SK-N-SH (cell line): ENCODE data around the gene RASA3. TPM values are rescaled to one million over a fixed set of nuclear protein-coding genes. Genes with fewer than 3 reads are reported as not detected.

ENCODE experiments used
- CTCF ChIA-PET: fragments of 300-600, 350-600 bp; formaldehyde crosslinking; extraction: SDS; loops from one replicate; lab custom pipeline; 2021; lab: Yijun Ruan, JAX
- POLR2A ChIA-PET: fragments of 350-600 bp; sonication (Branson Sonifier 250); formaldehyde crosslinking; extraction: SDS; loops from one replicate; lab custom pipeline; 2020; ENCODE audit warnings: antibody characterized with exemption, inconsistent platforms; lab: Yijun Ruan, JAX
- DNase-seq: peaks from one replicate; pipeline ENCODE4 v3.0.0; 2012
- H2AFZ ChIP-seq: fragments of 200-600 bp; sonication (generic); 2 replicates; pipeline ENCODE4 v1.8.1; 2016; ENCODE audit warnings: antibody characterized with exemption, mild to moderate bottlenecking, low read depth
- H3F3A ChIP-seq: fragments of 200-600 bp; sonication (generic); replicated peaks from 2 replicates; pipeline ENCODE3; 2016; ENCODE audit warnings: antibody characterized with exemption, mild to moderate bottlenecking; ENCODE audit not compliant: insufficient read depth
- H3K27ac ChIP-seq, 2 experiments: fragments of 200-500 bp in 1 of 2; fragments of 200-600 bp in 1 of 2; sonication (Bioruptor generic) in 1 of 2; sonication (generic), shearing (Covaris generic) in 1 of 2; 2 replicates each; pipeline versions ENCODE4 v1.5.1 to v1.6.1; 2014 to 2016; ENCODE audit warnings: low read depth in 2 of 2, inconsistent platforms in 1 of 2, low read length in 1 of 2, mild to moderate bottlenecking in 1 of 2, mixed read lengths in 1 of 2
- H3K27me3 ChIP-seq: fragments of 200-600 bp; sonication (generic), shearing (Covaris generic); 2 replicates; pipeline ENCODE4 v1.6.1; 2016; ENCODE audit warnings: mixed run types; ENCODE audit not compliant: insufficient read depth
- H3K36me3 ChIP-seq, 2 experiments: fragments of 200-500 bp in 1 of 2; fragments of 200-600 bp in 1 of 2; sonication (Bioruptor generic) in 1 of 2; sonication (generic) in 1 of 2; replicated peaks in 1 of 2; 2 replicates each; pipeline versions ENCODE3 to v1.5.1; 2014 to 2016; ENCODE audit warnings: low read length in 1 of 2, mild to moderate bottlenecking in 1 of 2; ENCODE audit not compliant: insufficient read depth in 2 of 2, control insufficient read depth in 1 of 2
- H3K4me1 ChIP-seq, 2 experiments: fragments of 200-500 bp in 1 of 2; fragments of 200-600 bp in 1 of 2; sonication (Bioruptor generic) in 1 of 2; sonication (generic), shearing (Covaris generic) in 1 of 2; 2 replicates each; pipeline versions ENCODE4 v1.5.1 to v1.6.1; 2014 to 2016; ENCODE audit warnings: low read depth in 1 of 2, low read length in 1 of 2, mixed run types in 1 of 2; ENCODE audit not compliant: insufficient read depth in 2 of 2, control insufficient read depth in 1 of 2
- H3K4me2 ChIP-seq: fragments of 200-600 bp; sonication (generic), shearing (Covaris generic); 2 replicates; pipeline ENCODE4 v1.6.1; 2017; ENCODE audit warnings: mixed run types
- H3K4me3 ChIP-seq, 2 experiments: fragments of 200-500 bp in 1 of 2; fragments of 200-600 bp in 1 of 2; sonication (Bioruptor generic) in 1 of 2; sonication (generic), shearing (Covaris generic) in 1 of 2; 2 replicates each; pipeline versions ENCODE4 v1.5.1 to v1.8.1; 2014 to 2016; ENCODE audit warnings: low read depth in 2 of 2, inconsistent platforms in 1 of 2, low read length in 1 of 2, mild to moderate bottlenecking in 1 of 2, mixed read lengths in 1 of 2, moderate library complexity in 1 of 2
- H3K79me2 ChIP-seq: fragments of 200-600 bp; sonication (generic); 2 replicates; pipeline ENCODE4 v1.8.1; 2017; ENCODE audit warnings: mild to moderate bottlenecking; ENCODE audit not compliant: insufficient read depth
- H3K9ac ChIP-seq: fragments of 200-600 bp; sonication (generic); 2 replicates; pipeline ENCODE4 v1.6.1; 2017; ENCODE audit warnings: mixed run types
- H3K9me2 ChIP-seq: fragments of 200-600 bp; sonication (generic); 2 replicates; pipeline ENCODE4 v1.6.1; 2017; ENCODE audit warnings: mixed run types
- H3K9me3 ChIP-seq: fragments of 200-600 bp; sonication (generic); 2 replicates; pipeline ENCODE4 v1.6.1; 2017; ENCODE audit warnings: mixed run types, mild to moderate bottlenecking, moderate library complexity
- H4K20me1 ChIP-seq: fragments of 200-600 bp; sonication (generic); 2 replicates; pipeline ENCODE4 v1.6.1; 2017; ENCODE audit warnings: mild to moderate bottlenecking, mixed run types; ENCODE audit not compliant: insufficient read depth
- CHD2 ChIP-seq: fragments of 150-350 bp; IDR thresholded peaks from 2 replicates; pipeline ENCODE4 v1.6.1; 2018; ENCODE audit warnings: low read length; ENCODE audit not compliant: partially characterized antibody
- FOSL2 ChIP-seq: IDR thresholded peaks from 2 replicates; pipeline ENCODE4 v1.4.0; 2012; ENCODE audit warnings: low read depth, mild to moderate bottlenecking, moderate library complexity, borderline replicate concordance
- FOXJ3 ChIP-seq: sonication (generic); formaldehyde crosslinking; IDR thresholded peaks from 2 replicates; pipeline ENCODE4 v1.5.1; 2020; ENCODE audit warnings: mild to moderate bottlenecking, missing genetic modification reagents
- GATA2 ChIP-seq: sonication (generic); formaldehyde crosslinking; IDR thresholded peaks from 2 replicates; pipeline ENCODE4 v1.5.0; 2020; ENCODE audit warnings: mild to moderate bottlenecking, missing genetic modification reagents
- NFIC ChIP-seq: IDR thresholded peaks from 2 replicates; pipeline ENCODE4 v1.4.0; 2012; ENCODE audit warnings: borderline replicate concordance
- REST ChIP-seq: IDR thresholded peaks from 2 replicates; pipeline ENCODE4 v1.6.1; 2012; ENCODE audit warnings: mild to moderate bottlenecking, low read depth, low read length, moderate library complexity
- SIN3A ChIP-seq: IDR thresholded peaks from 2 replicates; pipeline ENCODE4 v1.6.1; 2012; ENCODE audit warnings: low read depth, mild to moderate bottlenecking, low read length, moderate library complexity, borderline replicate concordance
- TAF1 ChIP-seq: IDR thresholded peaks from 2 replicates; pipeline ENCODE4 v1.6.1; 2012; ENCODE audit warnings: low read depth, mild to moderate bottlenecking, low read length, moderate library complexity, borderline replicate concordance
- USF1 ChIP-seq: IDR thresholded peaks from 2 replicates; pipeline ENCODE4 v1.4.0; 2012; ENCODE audit warnings: low read depth, borderline replicate concordance
- YY1 ChIP-seq: IDR thresholded peaks from 2 replicates; pipeline ENCODE4 v1.4.0; 2012; ENCODE audit warnings: low read depth, mild to moderate bottlenecking
- WGBS: methylation state at CpG from one replicate; pipeline ENCODE4 v1.1.6; 2017; ENCODE audit warnings: low lambda C conversion rate; 5-methylcytosine and 5-hydroxymethylcytosine counted together
- polyA plus RNA-seq, 3 experiments: library from polyadenylated mRNA; depleted of rRNA; stranded (reverse); fragments of >200 nt; gene quantifications; 2 replicates each; pipeline ENCODE4 v1.2.3, GENCODE V29; 2012

The RASA3 gene
- polyA plus RNA-seq, 1 of the 3 experiments (the other 2 are of a cell fraction), result 25.1 TPM

- Histone ChIP-seq H3K27ac (peak overlapping the region; percentile 95 to 97), H3K27me3 (no peaks in the 10 kb centered on the region), H3K4me3 (peak overlapping the region in 1 of 2 experiments; percentile 99; a peak in 2 of 4 replicates), H3K4me2 (peak overlapping the region; percentile 97), H3K4me1 (peaks cover 38 to 44% of the 10 kb centered on the region in 2 experiments), H3K9me3 (no peaks in the 10 kb centered on the region), H2AFZ (no peak overlapping the region), H3K9ac (peak overlapping the region; percentile 92; the same call in 1 of the 2 replicates), H3K9me2 (no peaks in the 10 kb centered on the region)
- 73% methylated on average over 7 of the region's 9 CpGs for WGBS
- POLR2A ChIA-PET, result no interaction called here
- no peak for TF ChIP-seq YY1
- TF ChIP-seq USF1, result no peak
- TF ChIP-seq SIN3A, result no peak
- TF ChIP-seq REST, result no peak
- no peak for TF ChIP-seq NFIC
- no peak for TF ChIP-seq TAF1
- TF ChIP-seq FOXJ3 (CRISPR knock-in tag), result no peak
- TF ChIP-seq GATA2 (CRISPR knock-in tag), result no peak
- TF ChIP-seq CHD2, result no peak
- no peak for TF ChIP-seq FOSL2
- TF ChIP-seq, all 33 proteins: peak for 0
- DNase-seq, result no peak
- Histone ChIP-seq H4K20me1 (peaks cover 24% of the 10 kb centered on the region), H3K36me3 (peaks cover 0 to 2% of the 10 kb centered on the region in 2 experiments), H3K79me2 (peaks cover 73% of the 10 kb centered on the region), H3F3A (peaks cover 26% of the 10 kb centered on the region)
- CTCF ChIA-PET, result interaction anchor here (1.7 kb wide), 1 partner anchor 17 kb away, joined by 7 read pairs; no protein-coding TSS in a partner anchor
These were observed 2.8 kb downstream of the RASA3 start for GRCh38 chr13:114129649-114130062.
